ENCODE data around the gene STMN3. TPM values are rescaled to one million over a fixed set of nuclear protein-coding genes. Genes with fewer than 3 reads are reported as not detected.
A peak's percentile ranks its signal among the peaks of the same experiment; 100 is the strongest.
"Not testable (repeated sequence)": the region's sequence is repeated elsewhere in the genome, so short reads cannot be mapped to it uniquely, and the experiment has no call there.

STMN3 gene
- total RNA-seq, 2 donors from 2014 or later, result 5.6 to 7.8 TPM

DNA sequence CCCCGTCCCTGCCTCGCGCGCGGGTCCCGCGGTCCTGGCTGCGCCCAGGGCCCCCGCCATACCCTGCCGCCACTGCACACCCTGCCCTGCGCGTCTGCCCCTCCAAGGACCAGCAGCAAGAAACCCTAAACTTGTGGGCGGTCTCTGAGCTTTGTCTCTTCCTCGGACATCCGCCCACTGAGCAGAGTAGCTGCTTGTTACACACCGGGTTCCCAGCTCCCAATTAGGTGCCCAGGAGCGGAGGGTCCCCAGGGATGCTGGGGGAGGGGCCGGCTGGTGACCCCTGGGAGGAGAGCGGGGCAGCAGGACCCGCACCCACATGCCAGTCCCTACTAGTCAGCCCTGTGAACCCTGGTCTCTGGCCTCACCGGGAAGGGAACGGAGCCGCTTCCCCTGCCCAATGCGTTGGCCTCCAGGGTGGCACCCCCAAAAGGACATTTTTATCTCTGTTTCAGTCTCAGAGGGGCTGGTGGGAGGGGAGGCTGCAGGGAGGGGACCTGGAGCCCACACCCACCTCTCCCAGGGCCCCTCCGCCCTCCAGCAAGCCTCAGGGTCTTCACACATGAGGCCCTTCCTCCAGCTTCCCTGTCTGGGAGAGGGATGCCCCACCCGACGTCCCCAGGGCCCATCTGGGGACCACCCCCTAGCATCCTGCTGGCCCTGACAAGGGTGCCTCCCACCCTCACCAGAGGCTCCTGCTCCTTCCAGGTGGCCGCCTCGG, 10.5 kb downstream of the STMN3 start:
- peak in 3 of 4 donors; percentile 34 to 35 (median 34) for DNase-seq
- H3K9me3 ChIP-seq, result no peaks in the 10 kb centered on the region
- H3K4me1 ChIP-seq, result peaks cover 9% of the 10 kb centered on the region
- TF ChIP-seq POLR2A (IDR thresholded peaks at IDR 0.05), result no peak
- TF ChIP-seq, protein P1, sequence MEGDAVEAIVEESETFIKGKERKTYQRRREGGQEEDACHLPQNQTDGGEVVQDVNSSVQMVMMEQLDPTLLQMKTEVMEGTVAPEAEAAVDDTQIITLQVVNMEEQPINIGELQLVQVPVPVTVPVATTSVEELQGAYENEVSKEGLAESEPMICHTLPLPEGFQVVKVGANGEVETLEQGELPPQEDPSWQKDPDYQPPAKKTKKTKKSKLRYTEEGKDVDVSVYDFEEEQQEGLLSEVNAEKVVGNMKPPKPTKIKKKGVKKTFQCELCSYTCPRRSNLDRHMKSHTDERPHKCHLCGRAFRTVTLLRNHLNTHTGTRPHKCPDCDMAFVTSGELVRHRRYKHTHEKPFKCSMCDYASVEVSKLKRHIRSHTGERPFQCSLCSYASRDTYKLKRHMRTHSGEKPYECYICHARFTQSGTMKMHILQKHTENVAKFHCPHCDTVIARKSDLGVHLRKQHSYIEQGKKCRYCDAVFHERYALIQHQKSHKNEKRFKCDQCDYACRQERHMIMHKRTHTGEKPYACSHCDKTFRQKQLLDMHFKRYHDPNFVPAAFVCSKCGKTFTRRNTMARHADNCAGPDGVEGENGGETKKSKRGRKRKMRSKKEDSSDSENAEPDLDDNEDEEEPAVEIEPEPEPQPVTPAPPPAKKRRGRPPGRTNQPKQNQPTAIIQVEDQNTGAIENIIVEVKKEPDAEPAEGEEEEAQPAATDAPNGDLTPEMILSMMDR (IDR thresholded peaks at IDR 0.05), result no peak
- 24 to 35% methylated on average over 12 to 27 of the region's 29 CpGs for WGBS, 2 donors
- H3K27ac ChIP-seq, result peak overlapping the region; percentile 54 to 89 (median 84)
- intact Hi-C loops (cut with DNase I), result no loop called here
- H3K4me3 ChIP-seq, result peak overlapping the region in 1 of 2 donors; percentile 14
- H3K36me3 ChIP-seq (replicated peaks in 1 of 2; ENCODE audit: insufficient read depth in 1 of 2, low read depth in 2 of 2), result no peaks in the 10 kb centered on the region
- H3K27me3 ChIP-seq, result no peaks in the 10 kb centered on the region
- peak; percentile 0 for ATAC-seq

DNA sequence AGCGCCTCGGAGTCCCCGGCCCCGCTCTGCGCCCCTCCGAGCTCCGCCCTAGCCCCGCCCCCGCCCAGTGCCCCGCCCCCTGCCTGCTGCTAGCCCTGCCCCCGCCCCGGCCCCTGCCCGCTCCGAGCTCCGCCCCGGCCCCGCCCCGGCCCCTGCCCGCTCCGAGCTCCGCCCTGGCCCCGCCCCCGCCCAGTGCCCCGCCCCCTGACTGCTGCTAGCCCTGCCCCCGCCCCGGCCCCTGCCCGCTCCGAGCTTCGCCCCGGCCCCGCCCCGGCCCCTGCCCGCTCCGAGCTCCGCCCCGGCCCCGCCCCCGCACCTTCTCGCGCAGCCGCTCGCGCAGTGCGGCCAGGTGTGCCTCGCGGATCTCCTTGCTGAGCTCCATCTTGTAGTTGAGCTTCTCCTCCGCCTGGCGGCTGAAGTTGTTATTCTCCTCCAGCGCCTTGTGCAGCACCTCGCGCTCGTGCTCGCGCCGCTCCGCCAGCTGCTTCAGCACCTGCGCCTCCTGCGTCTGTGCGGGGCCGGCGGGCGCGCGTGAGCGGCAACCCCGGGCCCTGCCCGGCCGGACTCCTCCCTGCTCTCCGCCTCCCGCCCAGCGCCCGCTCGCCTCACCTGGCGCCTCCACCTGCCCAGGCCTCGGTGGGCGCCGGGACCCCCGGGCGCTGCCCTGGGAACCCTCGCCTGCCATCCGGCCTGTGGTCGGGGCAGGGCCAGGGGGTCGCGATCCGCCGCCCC, 11.3 kb downstream of the STMN3 start:
- H3K4me3 ChIP-seq, result peak overlapping the region in 1 of 2 donors; percentile 31
- DNase-seq, result peak; percentile 94 to 96 (median 95)
- TF ChIP-seq, protein P1 (IDR thresholded peaks at IDR 0.05), result peak; percentile 29 to 84 (median 70)
- peak; percentile 47 to 64 (median 63) for TF ChIP-seq POLR2A (IDR thresholded peaks at IDR 0.05)
- H3K9me3 ChIP-seq, result no peaks in the 10 kb centered on the region
- H3K36me3 ChIP-seq (replicated peaks in 1 of 2; ENCODE audit: insufficient read depth in 1 of 2, low read depth in 2 of 2), result no peaks in the 10 kb centered on the region
- H3K27ac ChIP-seq, result peak overlapping the region; percentile 54 to 89 (median 84)
- ATAC-seq, result peak; percentile 92
- peaks cover 9% of the 10 kb centered on the region for H3K4me1 ChIP-seq
- intact Hi-C loops (cut with DNase I), result no loop called here
- no peaks in the 10 kb centered on the region for H3K27me3 ChIP-seq
- WGBS, 2 donors, result 0 to 1% methylated on average over 8 to 79 of the region's 86 CpGs

DNA sequence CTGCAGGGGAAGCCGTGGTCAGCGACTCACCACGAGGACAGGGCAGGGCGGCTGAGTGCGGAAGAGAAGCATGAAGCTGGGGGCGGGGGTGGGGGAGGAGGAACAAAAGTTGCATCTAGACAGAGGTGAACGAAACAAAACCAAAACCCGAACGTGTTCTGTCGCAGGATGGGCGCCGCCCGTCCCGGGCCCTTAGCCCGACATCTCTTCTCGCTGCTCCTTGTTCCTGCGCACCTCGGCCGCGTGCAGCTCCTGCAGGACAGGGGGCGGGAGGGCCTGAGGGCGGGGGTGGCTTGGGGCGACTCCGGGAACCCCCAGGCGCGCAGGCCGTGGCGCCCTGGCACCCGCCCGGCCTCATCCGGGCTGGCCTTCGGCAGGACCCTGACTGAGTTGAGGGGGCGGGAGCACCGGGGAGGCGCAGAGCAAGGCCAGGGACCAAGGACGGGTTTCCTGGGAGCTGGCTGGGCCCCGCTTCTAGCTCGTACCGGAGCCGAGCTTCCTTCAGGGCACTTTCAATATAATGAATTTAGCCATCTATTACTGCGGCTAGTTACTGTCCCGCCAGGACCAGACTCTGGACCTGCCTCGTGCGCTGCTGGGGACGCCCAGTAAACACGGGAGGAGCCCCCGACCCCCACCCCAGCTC, 12.0 kb downstream of the STMN3 start:
- ATAC-seq, result peak; percentile 31
- Histone ChIP-seq H3K4me1 (peaks cover 9% of the 10 kb centered on the region), H3K4me3 (peak overlapping the region; percentile 17 to 31), H3K9me3 (no peaks in the 10 kb centered on the region), H3K36me3 (replicated peaks in 1 of 2; ENCODE audit: insufficient read depth in 1 of 2, low read depth in 2 of 2) (no peaks in the 10 kb centered on the region), H3K27me3 (no peaks in the 10 kb centered on the region), H3K27ac (peak overlapping the region; percentile 45 to 85 (median 66))
- peak in 1 of 4 donors; percentile 39 for DNase-seq
- TF ChIP-seq POLR2A (IDR thresholded peaks at IDR 0.05), result no peak
- TF ChIP-seq, protein P1 (IDR thresholded peaks at IDR 0.05), result no peak
- intact Hi-C loops (cut with DNase I), result no loop called here
- WGBS, 2 donors, result 4% methylated on average over 37 of the region's 47 CpGs; no CpG with 5 or more reads in 1 of the 2 donors

DNA sequence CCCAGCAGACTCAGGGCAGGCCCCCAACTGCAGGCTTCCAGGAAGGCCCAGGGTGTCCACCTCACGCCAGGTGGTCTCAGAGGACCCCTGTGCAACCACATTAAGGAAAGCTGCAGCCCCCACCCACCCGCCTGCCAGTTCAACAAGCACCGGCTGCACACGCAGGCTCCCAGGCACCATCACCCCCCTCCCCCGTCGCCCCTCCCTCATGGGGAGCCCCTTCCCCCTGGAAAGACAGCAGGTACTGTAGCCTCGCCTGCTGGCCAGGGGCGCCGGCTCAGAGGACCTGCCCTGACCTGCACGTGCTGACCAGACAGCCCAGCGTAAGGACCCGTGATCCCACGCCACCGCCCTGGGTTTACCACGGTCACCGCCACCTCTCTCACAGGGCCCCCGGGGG, 12.5 kb downstream of the STMN3 start:
- DNase-seq; H3K4me1 ChIP-seq; H3K36me3 ChIP-seq (replicated peaks in 1 of 2; ENCODE audit: insufficient read depth in 1 of 2, low read depth in 2 of 2); intact Hi-C loops (cut with DNase I); H3K4me3 ChIP-seq; ATAC-seq; H3K27me3 ChIP-seq; H3K27ac ChIP-seq; H3K9me3 ChIP-seq: not testable (repeated sequence)
- 63% methylated on average over 9 of the region's 17 CpGs; no CpG with 5 or more reads in 1 of the 2 donors for WGBS, 2 donors

DNA sequence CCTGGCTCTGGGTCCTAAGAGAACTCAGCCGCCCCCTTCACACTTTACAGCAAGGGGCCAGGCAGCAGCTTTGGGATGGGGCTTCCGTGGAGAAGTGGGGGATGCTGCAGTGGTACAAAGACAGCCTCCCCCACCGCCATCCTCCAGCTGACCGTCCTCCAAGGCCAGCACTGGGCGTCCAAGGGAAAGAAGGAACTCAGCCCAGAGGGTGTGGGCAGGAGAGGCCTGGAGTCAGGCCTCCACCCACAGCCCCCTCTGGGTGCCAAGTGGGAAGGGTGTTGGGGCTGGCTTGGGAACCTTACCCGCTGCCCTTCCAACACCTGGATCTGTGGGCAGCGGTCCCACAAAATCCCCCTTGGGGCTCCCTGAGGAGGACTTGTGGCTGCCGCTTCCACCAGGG, 13.1 kb downstream of the STMN3 start:
- DNase-seq (no peak), ATAC-seq (no peak)
- Histone ChIP-seq H3K36me3 (replicated peaks in 1 of 2; ENCODE audit: insufficient read depth in 1 of 2, low read depth in 2 of 2) (no peaks in the 10 kb centered on the region), H3K27me3 (no peaks in the 10 kb centered on the region), H3K4me3 (no peak overlapping the region), H3K4me1 (peaks cover 9% of the 10 kb centered on the region), H3K27ac (peak overlapping the region in 2 of 4 donors; percentile 5 to 8), H3K9me3 (no peaks in the 10 kb centered on the region)
- WGBS, 2 donors, result 69 to 100% methylated on average over 2 to 7 of the region's 8 CpGs
- TF ChIP-seq, protein P1 (IDR thresholded peaks at IDR 0.05), result no peak
- TF ChIP-seq POLR2A (IDR thresholded peaks at IDR 0.05), result no peak
- intact Hi-C loops (cut with DNase I), result no loop called here

Measured in body of pancreas (tissue), 4 donors.